Kidney (tissue), 14 donors: ENCODE measurements around the gene SLC9C1. TPM values are rescaled to one million over a fixed set of nuclear protein-coding genes. Genes with fewer than 3 reads are reported as not detected.

ENCODE experiments used
- DNase-seq, 5 donors: peaks; one replicate each; pipeline ENCODE4 v3.0.0-alpha.2; 2013 to 2020
- FAIRE-seq: peaks from 2 replicates; lab custom pipeline; 2012; peaks lifted over from hg19 to GRCh38; lab: Jason Lieb, UNC
- H3K27ac ChIP-seq, 2 donors: one replicate each; pipeline ENCODE4 v1.7.0; 2013; ENCODE audit warnings: low read depth in 2 of 2, low read length in 2 of 2, inconsistent platforms in 1 of 2
- H3K27me3 ChIP-seq: one replicate; pipeline ENCODE4 v1.7.1; 2013; ENCODE audit warnings: low read length, inconsistent platforms; ENCODE audit not compliant: control insufficient read depth, insufficient read depth
- H3K36me3 ChIP-seq, 3 donors: one replicate each; pipeline versions ENCODE4 v1.7.0 to v1.7.1; 2013; ENCODE audit warnings: low read length in 3 of 3, control low read depth in 1 of 3, inconsistent platforms in 1 of 3; ENCODE audit not compliant: insufficient read depth in 3 of 3, control insufficient read depth in 2 of 3
- H3K4me1 ChIP-seq, 3 donors: one replicate each; pipeline versions ENCODE4 v1.7.0 to v1.7.1; 2013; ENCODE audit warnings: low read length in 3 of 3, inconsistent platforms in 1 of 3, low read depth in 1 of 3; ENCODE audit not compliant: control insufficient read depth in 2 of 3, insufficient read depth in 2 of 3
- H3K4me3 ChIP-seq, 3 donors: one replicate each; pipeline versions ENCODE4 v1.7.0 to v1.8.1; 2013; ENCODE audit warnings: low read length in 3 of 3, control low read depth in 1 of 3, inconsistent platforms in 1 of 3
- H3K9ac ChIP-seq, 3 donors: one replicate each; pipeline versions ENCODE4 v1.7.0 to v1.7.1; 2013; ENCODE audit warnings: low read length in 3 of 3, control low read depth in 1 of 3, inconsistent platforms in 1 of 3
- H3K9me3 ChIP-seq, 3 donors: one replicate each; pipeline versions ENCODE4 v1.7.0 to v1.7.1; 2013; ENCODE audit warnings: low read length in 3 of 3, control low read depth in 1 of 3, inconsistent platforms in 1 of 3; ENCODE audit not compliant: control insufficient read depth in 2 of 3, insufficient read depth in 1 of 3
- intact Hi-C: fragments of 100-400 bp; cut with DNase I; formaldehyde crosslinking; loops from one replicate; pipeline ENCODE4 v1.11.1; 2022
- polyA plus RNA-seq: library from polyadenylated mRNA; stranded (reverse); fragments of 350-450 nt; fragmentation: Illumina TruSeq; extraction: RNeasy Lipid Tissue Mini Kit (QIAGEN cat#74804); gene quantifications from one replicate; pipeline ENCODE4 v1.2.3, GENCODE V29; 2014; ENCODE audit warnings: low read depth, low replicate concordance; ENCODE audit not compliant: insufficient read depth
- total RNA-seq: library from RNA; stranded (reverse); fragmentation: NEBNext Ultra II Directional; extraction: Animal tissue kit (Norgen Biotek cat#: 25700); gene quantifications from one replicate; pipeline ENCODE4 v1.2.1, GENCODE V29; 2021
- TF ChIP-seq, protein P1 (sequence below): IDR thresholded peaks from 3 replicates; pipeline ENCODE4 v1.5.1; 2012; ENCODE audit warnings: mild to moderate bottlenecking, moderate library complexity, borderline replicate concordance; ENCODE audit not compliant: insufficient read depth; ENCODE audit errors: extremely low read depth
- donor health status: control.
- donor health status: control.
- donor health status: control.
- donor health status: control.
- donor health status: control.
- donor health status: DM: yes; HTN: yes; CAD: no.
- donor health status: Normal renal cell carcinoma (clear cell type).

SLC9C1 gene
- total and polyA plus RNA-seq, 2 donors from 2014 or later = 0.09 to 1.2 TPM

DNA sequence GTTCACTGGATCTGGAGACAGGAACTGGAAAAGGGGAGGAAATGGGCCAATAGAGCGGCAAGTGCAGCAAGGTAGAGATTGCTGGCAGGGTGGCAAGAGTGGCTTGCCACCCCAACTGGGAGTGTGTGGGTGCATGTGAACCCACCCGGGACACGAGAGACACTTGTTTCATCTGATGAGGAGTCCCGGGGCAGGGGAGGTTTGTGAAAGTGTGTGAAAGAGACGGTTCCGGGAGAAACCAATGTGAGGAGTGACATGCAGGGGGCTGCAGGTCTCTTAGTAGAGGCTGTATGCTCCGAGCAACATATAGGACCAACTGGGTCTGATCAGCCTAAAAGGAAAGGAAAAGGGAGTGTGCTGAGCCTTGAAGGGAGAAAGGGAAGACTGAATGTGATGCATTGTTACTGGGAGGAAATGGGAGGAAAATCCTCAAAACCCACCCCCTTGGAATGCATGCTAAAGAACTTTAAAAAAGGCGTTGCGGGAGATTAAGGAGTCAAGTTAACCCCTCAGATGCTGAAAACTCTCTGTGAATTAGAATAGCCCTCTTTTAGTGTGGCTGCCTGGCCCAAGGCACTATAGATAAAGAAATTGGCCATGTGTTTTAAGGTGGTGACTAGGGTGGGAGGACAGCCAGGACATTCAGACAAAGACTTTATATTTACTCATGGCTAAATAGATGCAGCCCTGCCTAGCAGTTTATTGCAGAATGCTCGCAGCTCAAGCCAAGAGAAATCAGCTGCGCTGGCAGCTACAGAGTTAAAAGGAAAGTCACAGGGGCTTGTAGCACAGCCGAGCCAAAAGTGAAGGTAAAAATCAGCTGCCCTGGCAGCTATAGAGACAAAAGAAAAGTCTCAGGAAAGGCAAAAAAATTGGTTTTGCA, 9.1 kb upstream of the SLC9C1 start:
- Histone ChIP-seq H3K36me3 (no peaks in the 10 kb centered on the region), H3K9ac (peak overlapping the region in 2 of 3 donors; percentile 42 to 66), H3K27ac (no peak overlapping the region), H3K27me3 (no peaks in the 10 kb centered on the region), H3K4me1 (peaks cover 0 to 6% (median 3%) of the 10 kb centered on the region in 3 donors), H3K9me3 (no peaks in the 10 kb centered on the region), H3K4me3 (peak overlapping the region; percentile 44 to 83 (median 79))
- DNase-seq (peak in 4 of 5 donors; percentile 43 to 84 (median 65)), FAIRE-seq (no peak)
- intact Hi-C loops = no loop called here
- TF ChIP-seq, protein P1, sequence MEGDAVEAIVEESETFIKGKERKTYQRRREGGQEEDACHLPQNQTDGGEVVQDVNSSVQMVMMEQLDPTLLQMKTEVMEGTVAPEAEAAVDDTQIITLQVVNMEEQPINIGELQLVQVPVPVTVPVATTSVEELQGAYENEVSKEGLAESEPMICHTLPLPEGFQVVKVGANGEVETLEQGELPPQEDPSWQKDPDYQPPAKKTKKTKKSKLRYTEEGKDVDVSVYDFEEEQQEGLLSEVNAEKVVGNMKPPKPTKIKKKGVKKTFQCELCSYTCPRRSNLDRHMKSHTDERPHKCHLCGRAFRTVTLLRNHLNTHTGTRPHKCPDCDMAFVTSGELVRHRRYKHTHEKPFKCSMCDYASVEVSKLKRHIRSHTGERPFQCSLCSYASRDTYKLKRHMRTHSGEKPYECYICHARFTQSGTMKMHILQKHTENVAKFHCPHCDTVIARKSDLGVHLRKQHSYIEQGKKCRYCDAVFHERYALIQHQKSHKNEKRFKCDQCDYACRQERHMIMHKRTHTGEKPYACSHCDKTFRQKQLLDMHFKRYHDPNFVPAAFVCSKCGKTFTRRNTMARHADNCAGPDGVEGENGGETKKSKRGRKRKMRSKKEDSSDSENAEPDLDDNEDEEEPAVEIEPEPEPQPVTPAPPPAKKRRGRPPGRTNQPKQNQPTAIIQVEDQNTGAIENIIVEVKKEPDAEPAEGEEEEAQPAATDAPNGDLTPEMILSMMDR = no peak

- no peak overlapping the region for H3K27ac ChIP-seq
- H3K27me3 ChIP-seq = no peaks in the 10 kb centered on the region
- H3K36me3 ChIP-seq = no peaks in the 10 kb centered on the region
- H3K9me3 ChIP-seq = no peaks in the 10 kb centered on the region
- intact Hi-C loops = no loop called here
- no peak overlapping the region for H3K9ac ChIP-seq
- no peak overlapping the region for H3K4me3 ChIP-seq
- FAIRE-seq (no peak), DNase-seq (peak in 2 of 5 donors; percentile 6 to 37)
- peaks cover 0 to 6% (median 3%) of the 10 kb centered on the region in 3 donors for H3K4me1 ChIP-seq
- TF ChIP-seq, protein P1 = no peak
Measured at GRCh38 chr3:112302150-112302830, 8.3 kb upstream of the SLC9C1 start.

GRCh38 chr3:112298781-112299180, 4.8 kb upstream of the SLC9C1 start:
- Histone ChIP-seq H3K9me3 (no peaks in the 10 kb centered on the region), H3K9ac (no peak overlapping the region), H3K4me1 (peaks cover 0 to 3% (median 0%) of the 10 kb centered on the region in 3 donors), H3K27me3 (no peaks in the 10 kb centered on the region), H3K27ac (no peak overlapping the region), H3K36me3 (no peaks in the 10 kb centered on the region), H3K4me3 (no peak overlapping the region)
- no peak for DNase-seq
- TF ChIP-seq, protein P1 = no peak
- no peak for FAIRE-seq
- intact Hi-C loops = no loop called here
